IMR-90 (cell line): ENCODE measurements around the gene MUCL3. TPM values are rescaled to one million over a fixed set of nuclear protein-coding genes. Genes with fewer than 3 reads are reported as not detected.

Experiments used
- ATAC-seq: fragments of 200-7000 bp; cut with Tn5 transposase; 2 replicates; pipeline ENCODE4 v1.9.1; 2020; ENCODE audit warnings: low read depth, mild to moderate bottlenecking, moderate library complexity
- BruUV-seq: library from RNA; stranded (reverse); fragments of 400-500 nt; replicated peaks from 2 replicates; lab custom pipeline; 2021; lab: Mats Ljungman, UMichigan
- CTCF ChIA-PET: fragments of 300-600 bp; formaldehyde crosslinking; extraction: SDS; loops from one replicate; lab custom pipeline; 2021; ENCODE audit warnings: antibody characterized with exemption; lab: Yijun Ruan, JAX
- POLR2A ChIA-PET: fragments of 300-600 bp; sonication (Branson Sonifier 250); formaldehyde crosslinking; loops from one replicate; lab custom pipeline; 2022; ENCODE audit warnings: antibody characterized with exemption; ENCODE audit not compliant: unreplicated experiment; lab: Charles Lee
- DNase-seq: peaks from one replicate; pipeline ENCODE4 v3.0.0; 2013
- H2AFZ ChIP-seq: replicated peaks from 2 replicates; pipeline ENCODE3; 2013; ENCODE audit warnings: low read length, mild to moderate bottlenecking; ENCODE audit not compliant: poor library complexity
- H2AK5ac ChIP-seq: 2 replicates; pipeline ENCODE4 v1.6.1; 2013; ENCODE audit warnings: low read depth, low read length, inconsistent platforms
- H2AK9ac ChIP-seq: replicated peaks from 2 replicates; pipeline ENCODE3; 2013; ENCODE audit warnings: mild to moderate bottlenecking, low read depth, low read length, moderate library complexity; ENCODE audit not compliant: poor library complexity
- H2BK120ac ChIP-seq: 2 replicates; pipeline ENCODE4 v1.6.1; 2013; ENCODE audit warnings: low read depth, low read length, inconsistent platforms
- H2BK15ac ChIP-seq: 3 replicates; pipeline ENCODE4 v1.6.1; 2013; ENCODE audit warnings: low read depth, low read length, inconsistent platforms
- H2BK20ac ChIP-seq: 2 replicates; pipeline ENCODE4 v1.6.1; 2013; ENCODE audit warnings: low read depth, mild to moderate bottlenecking, inconsistent platforms, low read length, moderate library complexity
- H2BK5ac ChIP-seq: 2 replicates; pipeline ENCODE4 v1.6.1; 2013; ENCODE audit warnings: mild to moderate bottlenecking, low read depth, low read length, inconsistent platforms; ENCODE audit not compliant: poor library complexity, severe bottlenecking
- H3K14ac ChIP-seq: replicated peaks from 2 replicates; pipeline ENCODE4 v1.6.1; 2013; ENCODE audit warnings: low read depth, low read length, inconsistent platforms
- H3K18ac ChIP-seq: 2 replicates; pipeline ENCODE4 v1.6.1; 2013; ENCODE audit warnings: low read depth, low read length, control low read depth
- H3K23ac ChIP-seq: 2 replicates; pipeline ENCODE4 v1.6.1; 2013; ENCODE audit warnings: low read depth, low read length, inconsistent platforms
- H3K27ac ChIP-seq: 2 replicates; pipeline ENCODE4 v1.5.1; 2013; ENCODE audit warnings: mild to moderate bottlenecking, control low read depth, low read length; ENCODE audit not compliant: insufficient read depth
- H3K27me3 ChIP-seq: 2 replicates; pipeline ENCODE4 v1.6.1; 2013; ENCODE audit warnings: low read length; ENCODE audit not compliant: control insufficient read depth, insufficient read depth
- H3K36me3 ChIP-seq: 2 replicates; pipeline ENCODE4 v1.6.1; 2013; ENCODE audit warnings: low read length, mixed read lengths; ENCODE audit not compliant: control insufficient read depth, insufficient read depth
- H3K4ac ChIP-seq: 2 replicates; pipeline ENCODE4 v1.6.1; 2013; ENCODE audit warnings: low read depth, low read length, inconsistent platforms
- H3K4me1 ChIP-seq: 2 replicates; pipeline ENCODE4 v1.6.1; 2013; ENCODE audit warnings: low read length, mixed read lengths; ENCODE audit not compliant: control insufficient read depth, insufficient read depth
- H3K4me2 ChIP-seq: 2 replicates; pipeline ENCODE4 v1.6.1; 2013; ENCODE audit warnings: low read depth, mild to moderate bottlenecking, control low read depth, low read length, moderate library complexity
- H3K4me3 ChIP-seq: 2 replicates; pipeline ENCODE4 v1.5.1; 2013; ENCODE audit warnings: low read depth, mild to moderate bottlenecking, control low read depth, low read length, moderate library complexity; ENCODE audit not compliant: insufficient read depth
- H3K56ac ChIP-seq: 2 replicates; pipeline ENCODE4 v1.6.1; 2013; ENCODE audit warnings: low read length, inconsistent platforms; ENCODE audit not compliant: insufficient read depth; ENCODE audit errors: extremely low read depth
- H3K79me1 ChIP-seq, 2 experiments: 2 replicates each; pipeline ENCODE4 v1.6.1; 2013; ENCODE audit warnings: low read length in 2 of 2, inconsistent platforms in 1 of 2, low read depth in 1 of 2
- H3K9ac ChIP-seq: 2 replicates; pipeline ENCODE4 v1.6.1; 2013; ENCODE audit warnings: low read depth, low read length, control low read depth
- H3K9me1 ChIP-seq: 2 replicates; pipeline ENCODE4 v1.6.1; 2013; ENCODE audit warnings: low read length, inconsistent platforms; ENCODE audit not compliant: insufficient read depth
- H3K9me3 ChIP-seq: 2 replicates; pipeline ENCODE4 v1.6.1; 2013; ENCODE audit warnings: low read length; ENCODE audit not compliant: control insufficient read depth, insufficient read depth
- H4K20me1 ChIP-seq: 2 replicates; pipeline ENCODE4 v1.6.1; 2013; ENCODE audit warnings: low read length, inconsistent platforms; ENCODE audit not compliant: insufficient read depth
- H4K5ac ChIP-seq: 2 replicates; pipeline ENCODE4 v1.6.1; 2013; ENCODE audit warnings: mild to moderate bottlenecking, low read depth, low read length, control low read depth
- H4K8ac ChIP-seq, 2 experiments: 2 replicates each; pipeline ENCODE4 v1.6.1; 2013; ENCODE audit warnings: low read depth in 2 of 2, low read length in 2 of 2, control low read depth in 1 of 2, inconsistent platforms in 1 of 2
- H4K91ac ChIP-seq: 2 replicates; pipeline ENCODE4 v1.6.1; 2013; ENCODE audit warnings: low read depth, low read length, inconsistent platforms; ENCODE audit not compliant: insufficient read depth
- BHLHE40 ChIP-seq: fragments of 150-350 bp; IDR thresholded peaks from 2 replicates; pipeline ENCODE4 v1.6.1; 2016; ENCODE audit warnings: mild to moderate bottlenecking, low read depth, low read length
- CEBPB ChIP-seq: IDR thresholded peaks from 2 replicates; pipeline ENCODE4 v1.6.1; 2012; ENCODE audit warnings: low read depth, low read length, improper control_type of control experiment
- CHD1 ChIP-seq: IDR thresholded peaks from 2 replicates; pipeline ENCODE4 v1.6.1; 2012; ENCODE audit warnings: low read depth, low read length, improper control_type of control experiment
- FOS ChIP-seq: fragments of 150-350 bp; IDR thresholded peaks from 2 replicates; pipeline ENCODE4 v1.6.1; 2016; ENCODE audit warnings: low read depth, low read length
- MAFK ChIP-seq: IDR thresholded peaks from 2 replicates; pipeline ENCODE4 v1.6.1; 2012; ENCODE audit warnings: low read depth, low read length, improper control_type of control experiment
- MAZ ChIP-seq: IDR thresholded peaks from 2 replicates; pipeline ENCODE4 v1.6.1; 2012; ENCODE audit warnings: low read depth, mild to moderate bottlenecking, low read length, improper control_type of control experiment, moderate library complexity, borderline replicate concordance
- MXI1 ChIP-seq: IDR thresholded peaks from 2 replicates; pipeline ENCODE4 v1.6.1; 2012; ENCODE audit warnings: low read depth, mild to moderate bottlenecking, low read length, moderate library complexity, borderline replicate concordance
- NFE2L2 ChIP-seq: fragments of 150-350 bp; IDR thresholded peaks from 2 replicates; pipeline ENCODE4 v1.6.1; 2016; ENCODE audit warnings: low read depth, mild to moderate bottlenecking, low read length
- POLR2A ChIP-seq: IDR thresholded peaks from 2 replicates; pipeline ENCODE4 v1.6.1; 2012; ENCODE audit warnings: mild to moderate bottlenecking, low read depth, low read length
- RAD21 ChIP-seq: IDR thresholded peaks from 2 replicates; pipeline ENCODE4 v1.6.1; 2012; ENCODE audit warnings: low read length, improper control_type of control experiment
- RCOR1 ChIP-seq: IDR thresholded peaks from 2 replicates; pipeline ENCODE4 v1.6.1; 2012; ENCODE audit warnings: mild to moderate bottlenecking, low read length, improper control_type of control experiment; ENCODE audit not compliant: insufficient replicate concordance
- RFX5 ChIP-seq: IDR thresholded peaks from 2 replicates; pipeline ENCODE4 v1.8.0; 2012; ENCODE audit warnings: low read depth, mild to moderate bottlenecking, low read length, moderate library complexity
- SMC3 ChIP-seq: fragments of 150-350 bp; IDR thresholded peaks from 2 replicates; pipeline ENCODE4 v1.6.1; 2016; ENCODE audit warnings: low read depth, mild to moderate bottlenecking, antibody characterized with exemption, low read length, moderate library complexity
- WGBS, 2 experiments: methylation state at CpG; one replicate each; pipeline versions ENCODE4 v1.1.5 to v1.1.7; 2013; ENCODE audit warnings: missing lambda C conversion rate in 2 of 2; ENCODE audit not compliant: insufficient read length in 1 of 2; ENCODE audit errors: extremely low coverage in 2 of 2; 5-methylcytosine and 5-hydroxymethylcytosine counted together
- dilution Hi-C: fragments of 300-500 bp; cut with HindIII; formaldehyde crosslinking; loops from one replicate; pipeline ENCODE4 v1.14.3; 2018; ENCODE audit warnings: low sequenced_read_pairs; ENCODE audit not compliant: unreplicated experiment
- in situ Hi-C: fragments of 300-500 bp; cut with MboI; formaldehyde crosslinking; loops from 3 replicates; pipeline ENCODE4 v1.14.3; 2019; ENCODE audit warnings: low sequenced_read_pairs, inconsistent platforms, mixed read lengths
- intact Hi-C: fragments of 100-400 bp; cut with micrococcal nuclease; formaldehyde crosslinking; loops from 2 replicates; pipeline ENCODE4 v1.10.0; 2022
- polyA plus RNA-seq, 3 experiments: library from polyadenylated mRNA; depleted of rRNA; stranded (reverse); fragments of >200 nt; gene quantifications; 2 replicates each; pipeline ENCODE4 v1.2.3, GENCODE V29; 2012; ENCODE audit warnings: low replicate concordance in 1 of 3
- total RNA-seq: library from RNA; depleted of rRNA; stranded (reverse); fragments of >200 nt; gene quantifications from 2 replicates; pipeline ENCODE4 v1.2.3, GENCODE V29; 2012
- TF ChIP-seq, protein P1 (sequence below): fragments of 150-350 bp; IDR thresholded peaks from 2 replicates; pipeline ENCODE4 v1.6.1; 2016; ENCODE audit warnings: low read depth, mild to moderate bottlenecking, low read length, moderate library complexity, borderline replicate concordance
- TF ChIP-seq, protein P2 (sequence below): conservative IDR thresholded peaks from 2 replicates; pipeline ENCODE4 v1.5.1; 2012; ENCODE audit warnings: mild to moderate bottlenecking, low read depth, low read length, improper control_type of control experiment
- TF ChIP-seq, protein P3 (sequence below): fragments of 150-350 bp; IDR thresholded peaks from 2 replicates; pipeline ENCODE4 v1.6.1; 2017; ENCODE audit warnings: mild to moderate bottlenecking, antibody characterized with exemption, low read length, low read depth

The MUCL3 gene
- total and polyA plus RNA-seq, 2 of the 4 experiments (the other 2 are of a cell fraction) = not detected

DNA sequence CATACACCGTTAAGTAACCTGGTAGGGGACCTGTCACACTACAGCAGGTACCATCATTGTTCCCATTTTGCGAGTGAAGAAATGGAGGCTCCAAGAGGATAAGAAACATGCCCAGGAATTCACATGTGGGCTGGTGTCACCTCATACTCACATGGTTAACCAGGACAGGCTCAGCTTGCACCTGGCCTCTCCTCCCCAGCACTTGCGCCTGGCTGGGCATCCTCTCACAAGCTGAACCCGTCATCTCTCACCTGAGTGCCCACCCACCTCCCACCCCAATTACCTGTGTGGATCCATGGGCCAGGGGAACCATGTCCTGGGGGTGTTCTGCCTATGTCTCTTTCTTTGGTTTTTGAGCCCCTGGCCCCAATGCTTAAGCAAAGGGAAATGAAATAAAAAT lies 10.3 kb upstream of the MUCL3 start:
- H2AFZ ChIP-seq = no peak overlapping the region
- ChIA-PET POLR2A (no interaction called here), CTCF (interaction anchor here (1.1 kb wide), 1 partner anchor 52 kb away, joined by 4 read pairs; no protein-coding TSS in a partner anchor)
- dilution Hi-C loops = no loop called here
- TF ChIP-seq SMC3 (no peak), RAD21 (no peak), POLR2A (no peak), RCOR1 (no peak), NFE2L2 (no peak), CHD1 (no peak), CEBPB (no peak), MAZ (no peak), BHLHE40 (no peak), MAFK (no peak), MXI1 (no peak), FOS (no peak), RFX5 (no peak)
- TF ChIP-seq, protein P1, sequence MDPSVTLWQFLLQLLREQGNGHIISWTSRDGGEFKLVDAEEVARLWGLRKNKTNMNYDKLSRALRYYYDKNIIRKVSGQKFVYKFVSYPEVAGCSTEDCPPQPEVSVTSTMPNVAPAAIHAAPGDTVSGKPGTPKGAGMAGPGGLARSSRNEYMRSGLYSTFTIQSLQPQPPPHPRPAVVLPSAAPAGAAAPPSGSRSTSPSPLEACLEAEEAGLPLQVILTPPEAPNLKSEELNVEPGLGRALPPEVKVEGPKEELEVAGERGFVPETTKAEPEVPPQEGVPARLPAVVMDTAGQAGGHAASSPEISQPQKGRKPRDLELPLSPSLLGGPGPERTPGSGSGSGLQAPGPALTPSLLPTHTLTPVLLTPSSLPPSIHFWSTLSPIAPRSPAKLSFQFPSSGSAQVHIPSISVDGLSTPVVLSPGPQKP = no peak
- TF ChIP-seq, protein P2, sequence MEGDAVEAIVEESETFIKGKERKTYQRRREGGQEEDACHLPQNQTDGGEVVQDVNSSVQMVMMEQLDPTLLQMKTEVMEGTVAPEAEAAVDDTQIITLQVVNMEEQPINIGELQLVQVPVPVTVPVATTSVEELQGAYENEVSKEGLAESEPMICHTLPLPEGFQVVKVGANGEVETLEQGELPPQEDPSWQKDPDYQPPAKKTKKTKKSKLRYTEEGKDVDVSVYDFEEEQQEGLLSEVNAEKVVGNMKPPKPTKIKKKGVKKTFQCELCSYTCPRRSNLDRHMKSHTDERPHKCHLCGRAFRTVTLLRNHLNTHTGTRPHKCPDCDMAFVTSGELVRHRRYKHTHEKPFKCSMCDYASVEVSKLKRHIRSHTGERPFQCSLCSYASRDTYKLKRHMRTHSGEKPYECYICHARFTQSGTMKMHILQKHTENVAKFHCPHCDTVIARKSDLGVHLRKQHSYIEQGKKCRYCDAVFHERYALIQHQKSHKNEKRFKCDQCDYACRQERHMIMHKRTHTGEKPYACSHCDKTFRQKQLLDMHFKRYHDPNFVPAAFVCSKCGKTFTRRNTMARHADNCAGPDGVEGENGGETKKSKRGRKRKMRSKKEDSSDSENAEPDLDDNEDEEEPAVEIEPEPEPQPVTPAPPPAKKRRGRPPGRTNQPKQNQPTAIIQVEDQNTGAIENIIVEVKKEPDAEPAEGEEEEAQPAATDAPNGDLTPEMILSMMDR = no peak
- TF ChIP-seq, protein P3, sequence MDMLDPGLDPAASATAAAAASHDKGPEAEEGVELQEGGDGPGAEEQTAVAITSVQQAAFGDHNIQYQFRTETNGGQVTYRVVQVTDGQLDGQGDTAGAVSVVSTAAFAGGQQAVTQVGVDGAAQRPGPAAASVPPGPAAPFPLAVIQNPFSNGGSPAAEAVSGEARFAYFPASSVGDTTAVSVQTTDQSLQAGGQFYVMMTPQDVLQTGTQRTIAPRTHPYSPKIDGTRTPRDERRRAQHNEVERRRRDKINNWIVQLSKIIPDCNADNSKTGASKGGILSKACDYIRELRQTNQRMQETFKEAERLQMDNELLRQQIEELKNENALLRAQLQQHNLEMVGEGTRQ = no peak
- DNase-seq (no peak), ATAC-seq (no peak)
- H4K91ac ChIP-seq = no peak overlapping the region
- no peaks in the 10 kb centered on the region for H3K79me1 ChIP-seq
- no peak overlapping the region for H3K56ac ChIP-seq
- H2BK120ac ChIP-seq = no peak overlapping the region
- no peak overlapping the region for H2AK9ac ChIP-seq
- peaks cover 4% of the 10 kb centered on the region for H3K9me3 ChIP-seq
- in situ Hi-C loops = no loop called here
- no peak overlapping the region for H3K18ac ChIP-seq
- no peak overlapping the region for H3K23ac ChIP-seq
- H2BK5ac ChIP-seq = no peak overlapping the region
- H2BK15ac ChIP-seq = no peak overlapping the region
- H3K36me3 ChIP-seq = peaks cover 5% of the 10 kb centered on the region
- H2AK5ac ChIP-seq = no peak overlapping the region
- no peak overlapping the region for H3K4me2 ChIP-seq
- no peak overlapping the region for H2BK20ac ChIP-seq
- intact Hi-C loops = no loop called here
- H3K14ac ChIP-seq = no peak overlapping the region
- H3K4ac ChIP-seq = no peak overlapping the region
- WGBS, 2 experiments = 100% methylated on average over 1 of the region's 4 CpGs; no CpG with 5 or more reads in 1 of the 2 experiments
- H3K27ac ChIP-seq = no peak overlapping the region
- H4K5ac ChIP-seq = no peak overlapping the region
- no peaks in the 10 kb centered on the region for H3K9me1 ChIP-seq
- no peaks in the 10 kb centered on the region for H3K4me1 ChIP-seq
- H4K20me1 ChIP-seq = no peaks in the 10 kb centered on the region
- BruUV-seq = no TSS peak
- H4K8ac ChIP-seq = no peak overlapping the region
- H3K4me3 ChIP-seq = no peak overlapping the region
- peaks cover 23% of the 10 kb centered on the region for H3K27me3 ChIP-seq
- no peak overlapping the region for H3K9ac ChIP-seq
